HepG2 (cell line): ENCODE data around the gene BICRA. TPM values are rescaled to one million over a fixed set of nuclear protein-coding genes. Genes with fewer than 3 reads are reported as not detected.

Source experiments
- ATAC-seq: fragments of 200-7000 bp; cut with Tn5 transposase; 3 replicates; pipeline ENCODE4 v1.9.1; 2020; ENCODE audit warnings: mild to moderate bottlenecking, moderate library complexity
- BruUV-seq: library from RNA; stranded (reverse); fragments of 400-500 nt; replicated peaks from 2 replicates; lab custom pipeline; 2021; lab: Mats Ljungman, UMichigan
- CTCF ChIA-PET: fragments of 300-600 bp; formaldehyde crosslinking; extraction: SDS; loops from one replicate; lab custom pipeline; 2021; ENCODE audit warnings: low total read pairs, inconsistent platforms, low intra/inter-chr PET ratio; lab: Yijun Ruan, JAX
- POLR2A ChIA-PET: fragments of 350-600 bp; sonication (Branson Sonifier 250); formaldehyde crosslinking; loops from one replicate; lab custom pipeline; 2020; ENCODE audit warnings: antibody characterized with exemption, inconsistent platforms; lab: Yijun Ruan, JAX
- DNase-seq: peaks from one replicate; pipeline ENCODE4 v3.0.0-alpha.2; 2015; ENCODE audit warnings: low spot score
- FAIRE-seq: peaks from 3 replicates; lab custom pipeline; 2011; peaks lifted over from hg19 to GRCh38; lab: Jason Lieb, UNC
- H2AFZ ChIP-seq: one replicate; pipeline ENCODE4 v1.6.1; 2011; ENCODE audit warnings: low read length, inconsistent platforms
- H3K27ac ChIP-seq: fragments of 300-600 bp; 3 replicates; pipeline ENCODE4 v1.8.0; 2011; ENCODE audit warnings: mixed run types, mild to moderate bottlenecking, mixed read lengths, low read length, inconsistent platforms; ENCODE audit not compliant: insufficient read depth; ENCODE audit errors: extremely low read length
- H3K27me3 ChIP-seq, 2 experiments: fragments of 200-600 bp in 1 of 2; 2 replicates in 1 of 2; 3 replicates in 1 of 2; pipeline versions ENCODE4 v1.6.0 to v1.8.0; 2011; ENCODE audit warnings: low read length in 2 of 2, mild to moderate bottlenecking in 2 of 2, moderate library complexity in 2 of 2, inconsistent platforms in 1 of 2; ENCODE audit not compliant: insufficient read depth in 2 of 2, control insufficient read depth in 1 of 2
- H3K36me3 ChIP-seq, 2 experiments: fragments of 200-600 bp in 1 of 2; replicated peaks in 1 of 2; 2 replicates in 1 of 2; 3 replicates in 1 of 2; pipeline versions ENCODE4 v1.5.1 to v1.8.0; 2011; ENCODE audit warnings: low read length in 2 of 2, inconsistent platforms in 1 of 2; ENCODE audit not compliant: insufficient read depth in 2 of 2, control insufficient read depth in 1 of 2
- H3K4me1 ChIP-seq: 2 replicates; pipeline ENCODE4 v1.5.1; 2012; ENCODE audit warnings: low read length, inconsistent platforms; ENCODE audit not compliant: insufficient read depth
- H3K4me2 ChIP-seq: 2 replicates; pipeline ENCODE4 v1.6.0; 2011; ENCODE audit warnings: low read depth, low read length, inconsistent platforms
- H3K4me3 ChIP-seq, 3 experiments: fragments of 200-600 bp in 1 of 3; sonication (generic), shearing (Covaris generic) in 1 of 3; replicated peaks in 1 of 3; 2 replicates each; pipeline ENCODE4 v1.5.1; 2011 to 2016; ENCODE audit warnings: low read length in 3 of 3, inconsistent platforms in 2 of 3, low read depth in 2 of 3, mild to moderate bottlenecking in 2 of 3, control low read depth in 1 of 3, mixed read lengths in 1 of 3; ENCODE audit not compliant: insufficient read depth in 1 of 3
- H3K79me2 ChIP-seq: one replicate; pipeline ENCODE4 v1.6.1; 2011; ENCODE audit warnings: low read length, inconsistent platforms; ENCODE audit not compliant: insufficient read depth
- H3K9ac ChIP-seq: 2 replicates; pipeline ENCODE4 v1.6.0; 2011; ENCODE audit warnings: mild to moderate bottlenecking, low read depth, low read length, inconsistent platforms; ENCODE audit not compliant: insufficient read depth
- H3K9me3 ChIP-seq: 2 replicates; pipeline ENCODE4 v1.5.1; 2012; ENCODE audit warnings: mild to moderate bottlenecking, low read length
- H4K20me1 ChIP-seq: 2 replicates; pipeline ENCODE4 v1.6.0; 2011; ENCODE audit warnings: inconsistent platforms, mild to moderate bottlenecking, low read length, moderate library complexity; ENCODE audit not compliant: insufficient read depth
- EHMT2 ChIP-seq: fragments of 200-600 bp; sonication (generic); IDR thresholded peaks from 2 replicates; pipeline ENCODE4 v1.7.0; 2017; ENCODE audit warnings: antibody characterized with exemption, low read depth, low read length, borderline replicate concordance
- FIP1L1 ChIP-seq: fragments of 200-400 bp; formaldehyde crosslinking; IDR thresholded peaks from 2 replicates; pipeline ENCODE4 v1.6.1; 2018; ENCODE audit warnings: low read depth, mild to moderate bottlenecking, low read length, moderate library complexity, borderline replicate concordance; ENCODE audit not compliant: insufficient read depth
- GTF3A ChIP-seq: sonication (generic); formaldehyde crosslinking; conservative IDR thresholded peaks from 2 replicates; pipeline ENCODE4 v1.4.0; 2020; ENCODE audit warnings: mild to moderate bottlenecking, missing genetic modification reagents
- HDAC2 ChIP-seq: sonication (generic); formaldehyde crosslinking; IDR thresholded peaks from 2 replicates; pipeline ENCODE4 v1.4.0; 2020; ENCODE audit warnings: missing genetic modification reagents
- MATR3 ChIP-seq: sonication (generic); formaldehyde crosslinking; IDR thresholded peaks from 2 replicates; pipeline ENCODE4 v1.4.0; 2020; ENCODE audit warnings: missing genetic modification reagents
- MIER3 ChIP-seq: IDR thresholded peaks from 2 replicates; pipeline ENCODE4 v1.6.1; 2016; ENCODE audit warnings: missing compliant biosample characterization, borderline replicate concordance
- RBM39 ChIP-seq: fragments of 200-400 bp; formaldehyde crosslinking; IDR thresholded peaks from one replicate; pipeline ENCODE4 v1.6.1; 2018; ENCODE audit warnings: antibody characterized with exemption, mild to moderate bottlenecking, low read depth, low read length; ENCODE audit not compliant: poor library complexity, severe bottlenecking
- ZNF274 ChIP-seq: sonication (generic); formaldehyde crosslinking; IDR thresholded peaks from 2 replicates; pipeline ENCODE4 v1.5.1; 2020; ENCODE audit warnings: mild to moderate bottlenecking, missing genetic modification reagents
- ZNF567 ChIP-seq: sonication (generic); formaldehyde crosslinking; IDR thresholded peaks from 2 replicates; pipeline ENCODE4 v1.8.1; 2023; ENCODE audit warnings: mild to moderate bottlenecking, missing genetic modification reagents, borderline replicate concordance
- ZNF674 ChIP-seq: sonication (generic); formaldehyde crosslinking; IDR thresholded peaks from 2 replicates; pipeline ENCODE4 v1.5.0; 2020; ENCODE audit warnings: low read depth, mild to moderate bottlenecking, missing genetic modification reagents
- ZNF720 ChIP-seq: sonication (generic); formaldehyde crosslinking; IDR thresholded peaks from 2 replicates; pipeline ENCODE4 v1.4.0; 2020; ENCODE audit warnings: missing genetic modification reagents
- ZNF772 ChIP-seq: sonication (generic); formaldehyde crosslinking; IDR thresholded peaks from 2 replicates; pipeline ENCODE4 v1.5.0; 2020; ENCODE audit warnings: mild to moderate bottlenecking, missing genetic modification reagents
- ZNF878 ChIP-seq: sonication (generic); formaldehyde crosslinking; IDR thresholded peaks from 2 replicates; pipeline ENCODE4 v1.8.1; 2023; ENCODE audit warnings: mild to moderate bottlenecking, missing genetic modification reagents, moderate library complexity
- WGBS: methylation state at CpG from one replicate; pipeline ENCODE4 v1.1.6; 2017; ENCODE audit warnings: low lambda C conversion rate; 5-methylcytosine and 5-hydroxymethylcytosine counted together
- in situ Hi-C: cut with HindIII; loops from 2 replicates; pipeline ENCODE4 v1.10.0; 2017; ENCODE audit warnings: low pct_unique_long_range_greater_than_20kb; ENCODE audit not compliant: extremely low pct_ligation_motif_present
- intact Hi-C: fragments of 100-400 bp; cut with micrococcal nuclease; formaldehyde crosslinking; loops from one replicate; pipeline ENCODE4 v1.10.0; 2022; ENCODE audit not compliant: unreplicated experiment
- polyA plus RNA-seq, 8 experiments: library from polyadenylated mRNA; depleted of rRNA in 3 of 8; stranded (reverse) in 7 of 8; unstranded in 1 of 8; fragments of >200 nt; fragmentation: Illumina TruSeq in 4 of 8; extraction: Trizol in 4 of 8; gene quantifications; 2 replicates each; pipeline versions ENCODE4 v1.2.1 to v1.2.3, GENCODE V29; 2011 to 2016; ENCODE audit warnings: low read depth in 4 of 8, missing spikeins in 1 of 8, mixed read lengths in 1 of 8; ENCODE audit not compliant: insufficient read depth in 1 of 8
- total RNA-seq, 5 experiments: library from RNA; depleted of rRNA; stranded (reverse); fragments of >200 nt; fragmentation: Illumina TruSeq; extraction: Trizol; gene quantifications; 2 replicates each; pipeline ENCODE4 v1.2.3, GENCODE V29; 2016; ENCODE audit warnings: low read depth in 1 of 5
- TF ChIP-seq, protein P1 (sequence below): sonication (generic); formaldehyde crosslinking; IDR thresholded peaks from 2 replicates; pipeline ENCODE4 v1.5.0; 2020; ENCODE audit warnings: mild to moderate bottlenecking, missing genetic modification reagents, borderline replicate concordance
- TF ChIP-seq, protein P2 (sequence below): sonication (generic); formaldehyde crosslinking; IDR thresholded peaks from 2 replicates; pipeline ENCODE4 v1.5.0; 2020; ENCODE audit warnings: missing genetic modification reagents

Gene BICRA
- total and polyA plus RNA-seq, 2 of the 13 experiments (the other 11 are each of a cell fraction or from before 2014, with no cell fraction given) = 0.55 to 0.71 TPM

DNA sequence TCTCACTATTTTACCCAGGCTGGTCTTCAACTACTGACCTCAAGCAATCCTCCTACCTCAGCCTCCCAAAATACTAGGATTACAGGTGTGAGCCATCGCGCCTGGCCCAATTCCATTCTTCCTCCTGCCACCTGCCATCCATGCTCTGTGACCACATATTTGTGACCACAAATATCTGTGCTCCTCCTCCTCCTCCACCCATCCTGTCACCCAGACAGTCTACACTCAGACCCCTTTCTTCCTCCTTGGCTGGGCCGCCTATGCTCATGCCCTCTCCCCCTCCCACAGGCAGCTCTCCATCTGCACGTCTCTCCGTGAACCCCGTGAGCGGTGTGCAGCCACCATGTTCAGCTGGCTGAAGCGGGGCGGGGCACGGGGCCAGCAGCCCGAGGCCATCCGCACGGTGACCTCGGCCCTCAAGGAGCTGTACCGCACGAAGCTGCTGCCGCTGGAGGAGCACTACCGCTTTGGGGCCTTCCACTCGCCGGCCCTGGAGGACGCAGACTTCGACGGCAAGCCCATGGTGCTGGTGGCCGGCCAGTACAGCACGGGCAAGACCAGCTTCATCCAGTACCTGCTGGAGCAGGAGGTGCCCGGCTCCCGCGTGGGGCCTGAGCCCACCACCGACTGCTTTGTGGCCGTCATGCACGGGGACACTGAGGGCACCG, 107.5 kb downstream of the BICRA start:
- H3K9me3 ChIP-seq = peaks cover 6% of the 10 kb centered on the region; the same call in 1 of the 2 replicates
- in situ Hi-C loops = no loop called here
- H3K27me3 ChIP-seq = peaks cover 0 to 13% of the 10 kb centered on the region in 2 experiments; a peak in 4 of 5 replicates
- H3K4me2 ChIP-seq = peak overlapping the region; percentile 39; the same call in 1 of the 2 replicates
- H3K79me2 ChIP-seq = no peaks in the 10 kb centered on the region
- peak overlapping the region in 1 of 3 experiments; percentile 28; a peak in 1 of 6 replicates for H3K4me3 ChIP-seq
- WGBS = 14% methylated on average over 17 of the region's 32 CpGs
- DNase-seq (no peak), FAIRE-seq (no peak), ATAC-seq (peak; percentile 10; the same call in 1 of the 3 replicates)
- H3K36me3 ChIP-seq = no peaks in the 10 kb centered on the region
- intact Hi-C loops = no loop called here
- H2AFZ ChIP-seq = no peak overlapping the region
- peaks cover 51% of the 10 kb centered on the region for H3K4me1 ChIP-seq
- no peak overlapping the region for H3K9ac ChIP-seq
- ChIA-PET CTCF (no interaction called here), POLR2A (interaction anchor here (0.6 to 1.4 kb wide), 2 partner anchors 29 to 37 kb away, joined by 3 to 5 read pairs; partner anchors contain the start of gene NOP53)
- no peaks in the 10 kb centered on the region for H4K20me1 ChIP-seq
- BruUV-seq = no TSS peak
- no peak overlapping the region for H3K27ac ChIP-seq
- TF ChIP-seq ZNF674 = no peak
- TF ChIP-seq, protein P1, sequence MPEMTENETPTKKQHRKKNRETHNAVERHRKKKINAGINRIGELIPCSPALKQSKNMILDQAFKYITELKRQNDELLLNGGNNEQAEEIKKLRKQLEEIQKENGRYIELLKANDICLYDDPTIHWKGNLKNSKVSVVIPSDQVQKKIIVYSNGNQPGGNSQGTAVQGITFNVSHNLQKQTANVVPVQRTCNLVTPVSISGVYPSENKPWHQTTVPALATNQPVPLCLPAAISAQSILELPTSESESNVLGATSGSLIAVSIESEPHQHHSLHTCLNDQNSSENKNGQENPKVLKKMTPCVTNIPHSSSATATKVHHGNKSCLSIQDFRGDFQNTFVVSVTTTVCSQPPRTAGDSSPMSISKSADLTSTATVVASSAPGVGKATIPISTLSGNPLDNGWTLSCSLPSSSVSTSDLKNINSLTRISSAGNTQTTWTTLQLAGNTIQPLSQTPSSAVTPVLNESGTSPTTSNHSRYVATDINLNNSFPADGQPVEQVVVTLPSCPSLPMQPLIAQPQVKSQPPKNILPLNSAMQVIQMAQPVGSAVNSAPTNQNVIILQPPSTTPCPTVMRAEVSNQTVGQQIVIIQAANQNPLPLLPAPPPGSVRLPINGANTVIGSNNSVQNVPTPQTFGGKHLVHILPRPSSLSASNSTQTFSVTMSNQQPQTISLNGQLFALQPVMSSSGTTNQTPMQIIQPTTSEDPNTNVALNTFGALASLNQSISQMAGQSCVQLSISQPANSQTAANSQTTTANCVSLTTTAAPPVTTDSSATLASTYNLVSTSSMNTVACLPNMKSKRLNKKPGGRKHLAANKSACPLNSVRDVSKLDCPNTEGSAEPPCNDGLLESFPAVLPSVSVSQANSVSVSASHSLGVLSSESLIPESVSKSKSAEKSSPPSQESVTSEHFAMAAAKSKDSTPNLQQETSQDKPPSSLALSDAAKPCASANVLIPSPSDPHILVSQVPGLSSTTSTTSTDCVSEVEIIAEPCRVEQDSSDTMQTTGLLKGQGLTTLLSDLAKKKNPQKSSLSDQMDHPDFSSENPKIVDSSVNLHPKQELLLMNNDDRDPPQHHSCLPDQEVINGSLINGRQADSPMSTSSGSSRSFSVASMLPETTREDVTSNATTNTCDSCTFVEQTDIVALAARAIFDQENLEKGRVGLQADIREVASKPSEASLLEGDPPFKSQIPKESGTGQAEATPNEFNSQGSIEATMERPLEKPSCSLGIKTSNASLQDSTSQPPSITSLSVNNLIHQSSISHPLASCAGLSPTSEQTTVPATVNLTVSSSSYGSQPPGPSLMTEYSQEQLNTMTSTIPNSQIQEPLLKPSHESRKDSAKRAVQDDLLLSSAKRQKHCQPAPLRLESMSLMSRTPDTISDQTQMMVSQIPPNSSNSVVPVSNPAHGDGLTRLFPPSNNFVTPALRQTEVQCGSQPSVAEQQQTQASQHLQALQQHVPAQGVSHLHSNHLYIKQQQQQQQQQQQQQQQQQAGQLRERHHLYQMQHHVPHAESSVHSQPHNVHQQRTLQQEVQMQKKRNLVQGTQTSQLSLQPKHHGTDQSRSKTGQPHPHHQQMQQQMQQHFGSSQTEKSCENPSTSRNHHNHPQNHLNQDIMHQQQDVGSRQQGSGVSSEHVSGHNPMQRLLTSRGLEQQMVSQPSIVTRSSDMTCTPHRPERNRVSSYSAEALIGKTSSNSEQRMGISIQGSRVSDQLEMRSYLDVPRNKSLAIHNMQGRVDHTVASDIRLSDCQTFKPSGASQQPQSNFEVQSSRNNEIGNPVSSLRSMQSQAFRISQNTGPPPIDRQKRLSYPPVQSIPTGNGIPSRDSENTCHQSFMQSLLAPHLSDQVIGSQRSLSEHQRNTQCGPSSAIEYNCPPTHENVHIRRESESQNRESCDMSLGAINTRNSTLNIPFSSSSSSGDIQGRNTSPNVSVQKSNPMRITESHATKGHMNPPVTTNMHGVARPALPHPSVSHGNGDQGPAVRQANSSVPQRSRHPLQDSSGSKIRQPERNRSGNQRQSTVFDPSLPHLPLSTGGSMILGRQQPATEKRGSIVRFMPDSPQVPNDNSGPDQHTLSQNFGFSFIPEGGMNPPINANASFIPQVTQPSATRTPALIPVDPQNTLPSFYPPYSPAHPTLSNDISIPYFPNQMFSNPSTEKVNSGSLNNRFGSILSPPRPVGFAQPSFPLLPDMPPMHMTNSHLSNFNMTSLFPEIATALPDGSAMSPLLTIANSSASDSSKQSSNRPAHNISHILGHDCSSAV (CRISPR knock-in tag) = no peak
- TF ChIP-seq EHMT2 = no peak
- TF ChIP-seq ZNF567 (CRISPR knock-in tag) = no peak
- no peak for TF ChIP-seq ZNF720 (CRISPR knock-in tag)
- TF ChIP-seq FIP1L1 = no peak
- TF ChIP-seq MIER3 (CRISPR knock-in tag) = no peak
- no peak for TF ChIP-seq RBM39
- no peak for TF ChIP-seq GTF3A (CRISPR knock-in tag)
- TF ChIP-seq HDAC2 (CRISPR knock-in tag) = no peak
- no peak for TF ChIP-seq ZNF772 (CRISPR knock-in tag)
- no peak for TF ChIP-seq ZNF878 (CRISPR knock-in tag)
- no peak for TF ChIP-seq ZNF274 (CRISPR knock-in tag)
- no peak for TF ChIP-seq MATR3 (CRISPR knock-in tag)
- TF ChIP-seq, protein P2, sequence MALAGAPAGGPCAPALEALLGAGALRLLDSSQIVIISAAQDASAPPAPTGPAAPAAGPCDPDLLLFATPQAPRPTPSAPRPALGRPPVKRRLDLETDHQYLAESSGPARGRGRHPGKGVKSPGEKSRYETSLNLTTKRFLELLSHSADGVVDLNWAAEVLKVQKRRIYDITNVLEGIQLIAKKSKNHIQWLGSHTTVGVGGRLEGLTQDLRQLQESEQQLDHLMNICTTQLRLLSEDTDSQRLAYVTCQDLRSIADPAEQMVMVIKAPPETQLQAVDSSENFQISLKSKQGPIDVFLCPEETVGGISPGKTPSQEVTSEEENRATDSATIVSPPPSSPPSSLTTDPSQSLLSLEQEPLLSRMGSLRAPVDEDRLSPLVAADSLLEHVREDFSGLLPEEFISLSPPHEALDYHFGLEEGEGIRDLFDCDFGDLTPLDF (CRISPR knock-in tag) = no peak
